GM21576 (cell line): ENCODE results near the gene MORN4.
"Not testable (repeated sequence)": the region's sequence is repeated elsewhere in the genome, so short reads cannot be mapped to it uniquely, and the experiment has no call there.

Experiments used
- ATAC-seq: cut with Tn5 transposase; IDR thresholded peaks from one replicate; pipeline ENCODE4 v1.9.1; 2021; ENCODE audit warnings: mild to moderate bottlenecking, moderate library complexity; ENCODE audit not compliant: unreplicated experiment

The MORN4 gene

GRCh38 chr10:97632949-97633884, at the start of gene MORN4:
Gene MORN4 (minus strand): TSS chr10:97633500. CDS start chr10:97619653, 13,847 bp downstream.
- peak; percentile 97 for ATAC-seq

DNA sequence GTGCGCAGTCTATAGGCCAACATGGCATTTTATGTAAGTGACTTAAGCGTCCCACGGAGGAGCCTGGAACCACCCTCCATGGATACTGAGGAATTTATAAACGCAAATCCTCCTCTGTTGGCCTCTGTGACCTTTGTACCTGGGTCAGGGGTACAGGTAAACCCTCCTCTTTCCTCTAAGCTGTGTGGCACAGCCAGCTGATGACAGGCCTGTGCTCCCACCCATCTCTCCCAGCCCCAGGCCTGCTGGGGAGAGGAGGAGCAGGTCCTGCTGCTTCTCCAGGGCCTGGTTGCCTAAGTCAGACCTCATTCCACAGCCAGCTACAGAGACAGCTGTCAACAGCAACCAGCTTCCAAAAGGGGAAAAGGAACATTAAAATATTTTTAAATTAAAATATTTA, 48.7 kb upstream of the MORN4 start:
- no peak for ATAC-seq

- no peak for ATAC-seq
Measured at GRCh38 chr10:97679594-97679993, 46.3 kb upstream of the MORN4 start.

DNA sequence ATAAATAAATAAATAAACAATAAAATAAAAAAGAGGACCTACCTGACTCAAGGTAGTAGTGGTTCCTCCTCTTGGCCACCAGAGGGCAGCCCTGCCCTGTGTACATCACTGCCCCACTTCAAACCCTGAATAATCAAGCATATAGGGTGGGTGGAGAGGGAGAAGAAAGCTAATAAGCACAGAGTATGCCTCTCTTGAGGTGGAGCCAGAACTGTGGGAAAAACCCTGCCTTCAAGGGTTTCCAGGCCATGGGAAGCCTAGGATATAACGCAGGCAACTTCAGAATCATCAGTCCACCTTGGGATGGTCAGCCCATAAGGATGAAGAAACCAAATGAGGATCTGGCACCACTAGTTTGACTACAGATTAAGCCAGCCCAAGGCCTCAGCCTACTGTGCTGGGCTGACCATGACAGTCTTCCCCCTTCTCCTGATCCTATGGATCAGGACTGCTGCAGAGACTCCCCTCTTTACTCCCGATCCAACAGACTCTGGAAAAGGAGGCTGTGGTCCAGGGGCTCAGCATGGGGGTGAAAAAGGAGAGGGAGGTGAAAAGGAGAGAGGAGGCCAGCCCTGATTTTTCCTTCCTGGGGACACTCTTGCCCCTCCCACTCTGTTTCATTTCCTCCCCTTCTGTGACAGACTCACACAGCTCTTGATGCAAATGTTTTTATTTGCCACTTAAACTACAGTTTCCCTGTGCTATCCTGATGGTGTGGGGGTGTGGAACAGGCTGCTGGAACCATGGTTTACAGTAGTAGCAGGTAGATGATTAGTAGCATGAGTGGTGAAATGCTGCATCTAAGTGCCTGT, 43.7 kb upstream of the MORN4 start:
- peak; percentile 58 for ATAC-seq

- no peak for ATAC-seq
Measured at GRCh38 chr10:97675222-97675621, 41.9 kb upstream of the MORN4 start.

GRCh38 chr10:97673736-97674525, 40.6 kb upstream of the MORN4 start:
- no peak for ATAC-seq

- ATAC-seq = no peak
Measured at GRCh38 chr10:97669571-97669970, 36.3 kb upstream of the MORN4 start.

- ATAC-seq = no peak
Measured at GRCh38 chr10:97667463-97667862, 34.2 kb upstream of the MORN4 start.

DNA sequence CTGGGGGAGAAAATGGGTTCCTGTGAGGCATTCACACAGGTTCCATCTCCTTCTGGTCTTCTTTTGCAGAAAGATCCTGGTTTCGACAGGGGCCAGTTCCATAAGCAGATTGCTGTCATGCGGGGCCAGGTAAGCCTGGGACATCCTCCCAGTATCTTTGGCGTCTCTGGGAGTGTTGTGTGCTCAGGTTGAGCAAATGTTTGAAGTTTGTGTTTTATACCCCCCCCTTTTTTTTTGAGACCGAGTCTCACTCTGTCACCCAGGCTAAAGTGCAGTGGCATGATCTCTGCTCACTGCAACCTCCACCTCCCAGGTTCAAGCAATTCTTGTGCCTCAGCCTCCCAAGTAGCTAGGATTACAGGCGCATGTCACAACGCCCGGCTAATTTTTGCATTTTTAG, 33.7 kb upstream of the MORN4 start:
- no peak for ATAC-seq

GRCh38 chr10:97664282-97664850, 31.1 kb upstream of the MORN4 start:
- no peak for ATAC-seq

DNA sequence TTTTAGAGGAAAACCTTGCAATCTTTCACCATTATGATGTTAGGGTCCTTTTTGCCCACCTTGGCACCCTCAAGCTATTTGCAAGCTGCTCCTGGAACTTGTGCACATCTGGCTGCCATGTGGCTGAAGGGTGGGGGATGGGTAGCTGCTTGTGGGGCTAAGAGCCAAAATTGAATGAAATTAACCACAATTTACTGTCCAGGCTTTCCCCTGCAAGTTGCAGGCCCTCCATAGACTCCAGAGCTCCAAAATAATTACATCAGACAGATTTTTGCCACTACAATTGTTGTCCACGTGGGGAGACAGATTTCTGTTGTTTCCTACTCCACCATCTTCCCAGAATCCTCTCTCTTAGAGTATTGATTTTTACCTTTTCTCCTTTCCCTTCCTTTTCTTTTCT, 26.3 kb upstream of the MORN4 start:
- ATAC-seq = no peak

DNA sequence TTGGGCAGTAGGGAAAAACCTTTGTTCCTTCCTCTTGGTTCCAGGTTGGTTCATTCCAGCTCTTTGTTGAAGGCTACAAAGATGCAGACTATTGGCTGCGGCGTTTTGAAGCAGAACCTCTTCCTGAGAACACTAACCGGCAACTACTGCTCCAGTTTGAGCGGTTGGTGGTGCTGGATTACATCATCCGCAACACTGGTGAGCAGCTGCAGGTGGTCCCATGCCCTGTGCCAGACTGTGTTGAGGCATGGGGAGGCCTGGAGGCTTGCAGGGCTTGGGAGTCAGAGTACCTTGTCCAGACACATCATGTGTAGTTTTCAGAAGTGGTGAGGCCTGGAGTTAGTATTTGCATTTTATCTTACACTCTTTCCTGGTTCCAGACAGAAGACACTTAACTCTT, 23.5 kb upstream of the MORN4 start:
- ATAC-seq = no peak

- no peak for ATAC-seq
Measured at GRCh38 chr10:97651773-97652172, 18.5 kb upstream of the MORN4 start.

DNA sequence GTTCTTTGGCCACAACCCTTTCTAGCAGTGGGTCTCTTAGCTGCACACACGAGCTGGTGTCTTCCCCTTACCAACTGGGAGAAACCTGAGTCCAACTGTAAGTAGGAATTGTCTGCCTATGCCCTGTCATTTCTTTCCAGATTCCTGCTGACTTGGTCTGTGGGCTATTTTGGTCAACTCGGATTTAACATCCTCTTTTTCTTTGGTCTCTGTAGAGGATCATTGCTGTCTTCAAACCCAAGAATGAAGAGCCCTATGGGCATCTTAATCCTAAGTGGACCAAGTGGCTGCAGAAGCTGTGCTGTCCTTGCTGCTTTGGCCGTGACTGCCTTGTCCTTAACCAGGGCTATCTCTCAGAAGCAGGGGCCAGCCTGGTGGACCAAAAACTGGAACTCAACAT, 17.4 kb upstream of the MORN4 start:
- no peak for ATAC-seq

DNA sequence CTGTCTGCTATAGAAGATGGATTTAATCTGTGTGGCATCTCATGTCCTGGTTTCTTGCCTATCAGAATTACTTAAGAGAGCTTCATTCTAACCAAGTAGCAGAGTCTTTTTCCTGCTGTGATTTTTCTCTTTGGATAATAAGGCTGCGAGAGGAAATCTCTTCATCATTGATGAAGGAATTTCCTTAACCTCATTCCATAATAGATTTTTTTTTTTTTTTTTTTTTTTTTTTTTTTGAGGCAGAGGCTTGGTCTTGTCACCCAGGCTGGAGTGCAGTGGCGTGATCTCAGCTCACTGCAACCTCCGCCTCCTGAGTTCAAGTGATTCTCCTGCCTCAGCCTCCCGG, 16.1 kb upstream of the MORN4 start:
- not testable (repeated sequence) for ATAC-seq

DNA sequence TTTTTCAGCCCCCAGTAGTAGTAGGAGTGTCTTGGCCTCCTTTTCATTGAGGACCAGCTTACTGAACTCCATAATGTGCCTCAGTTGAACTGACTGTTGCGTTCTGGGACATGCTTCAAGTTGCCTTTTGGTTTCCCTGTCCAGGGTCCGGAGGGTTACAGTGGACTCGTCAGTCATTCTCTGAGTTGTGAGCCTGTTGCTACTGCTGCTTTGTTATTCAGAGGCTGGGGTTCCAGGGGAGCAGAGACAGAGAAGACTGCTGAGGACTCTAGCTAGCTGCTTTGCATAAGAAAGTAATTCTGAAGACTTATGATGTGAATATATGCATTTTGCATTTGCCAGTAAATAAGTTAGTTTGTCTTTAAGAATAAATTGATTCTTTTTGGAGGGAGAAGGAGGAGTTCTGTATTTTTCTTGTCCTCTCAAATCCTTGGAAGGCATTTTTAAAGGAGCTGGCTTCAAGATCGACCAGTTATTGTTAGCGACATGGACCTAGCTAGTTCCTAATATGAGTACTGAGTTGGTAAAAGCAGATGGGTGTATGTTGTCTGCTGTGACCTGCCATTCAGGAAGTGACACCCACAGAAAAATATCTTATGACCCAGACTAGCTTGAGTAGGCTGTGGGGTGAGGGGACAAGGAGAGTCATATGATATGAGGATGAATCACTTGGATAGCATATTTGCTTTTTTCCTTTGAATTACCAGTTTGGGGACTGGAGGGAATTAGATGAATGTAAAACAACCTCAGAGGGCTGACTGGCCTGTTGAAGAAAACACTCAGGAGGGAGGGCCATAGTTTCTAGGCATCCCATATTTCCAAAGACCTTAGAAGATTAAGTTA, 15.5 kb upstream of the MORN4 start:
- ATAC-seq = peak; percentile 94

DNA sequence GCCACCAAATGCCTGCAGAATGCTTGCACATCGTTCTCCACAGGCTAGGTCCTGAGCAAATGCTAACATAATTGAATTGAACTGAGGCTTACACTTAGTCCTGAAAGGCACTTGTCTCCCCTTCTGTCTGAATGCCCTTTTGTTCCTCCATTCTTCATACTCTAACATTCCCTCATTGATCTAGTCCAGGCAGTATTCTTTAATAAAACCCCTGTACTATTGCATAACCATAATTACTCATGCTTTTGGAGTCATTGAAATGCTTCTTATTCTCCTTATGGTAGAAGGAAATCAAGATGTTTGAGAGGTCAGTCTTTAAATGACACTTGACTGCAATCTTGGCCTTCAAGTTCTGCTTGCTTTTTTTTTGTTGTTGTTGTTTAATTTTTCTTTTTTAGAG, 14.3 kb upstream of the MORN4 start:
- ATAC-seq = no peak

- no peak for ATAC-seq
Measured at GRCh38 chr10:97644936-97645335, 11.6 kb upstream of the MORN4 start.

DNA sequence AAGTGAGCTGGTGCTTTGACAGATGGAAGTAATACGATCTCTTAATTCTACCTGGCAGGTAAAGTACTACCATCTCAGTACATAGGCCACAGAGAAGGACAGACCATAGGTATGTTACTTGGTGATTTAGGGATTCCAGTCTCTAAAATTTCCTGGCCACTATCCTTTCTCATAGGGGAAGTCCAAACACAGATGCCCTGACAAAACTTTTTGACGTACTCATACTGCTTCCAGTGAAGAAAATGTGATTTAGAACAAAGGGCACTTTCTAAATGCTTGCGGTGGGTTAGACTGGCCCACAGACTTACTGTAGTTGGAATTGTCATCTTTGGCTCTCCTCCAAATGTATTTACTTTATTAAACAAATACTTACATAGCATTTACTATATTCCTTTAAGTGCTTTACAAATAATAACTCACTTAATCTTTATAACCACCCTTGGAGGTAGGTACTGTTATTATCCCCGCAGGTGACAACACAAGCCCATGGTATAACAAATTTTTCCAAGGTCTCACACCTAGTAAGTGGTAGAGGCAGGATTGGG, 10.2 kb upstream of the MORN4 start:
- no peak for ATAC-seq
